HEK293 (cell line): ENCODE data around the gene CDK11A.

Experiments
- CTCF ChIA-PET: fragments of 350-600 bp; formaldehyde crosslinking; extraction: SDS; loops from one replicate; lab custom pipeline; 2021; ENCODE audit warnings: antibody characterized with exemption; lab: Yijun Ruan, JAX
- POLR2A ChIA-PET: fragments of 300-600 bp; formaldehyde crosslinking; extraction: SDS; loops from one replicate; lab custom pipeline; 2020; ENCODE audit warnings: antibody characterized with exemption, inconsistent platforms; lab: Yijun Ruan, JAX
- H3K27ac ChIP-seq: fragments of 200-500 bp; sonication (Bioruptor generic); 2 replicates; pipeline ENCODE4 v1.5.1; 2014; ENCODE audit warnings: low read depth, low read length, control low read depth, inconsistent platforms; ENCODE audit errors: extremely low read depth
- H3K36me3 ChIP-seq, 2 experiments: fragments of 200-500 bp in 1 of 2; sonication (Bioruptor generic) in 1 of 2; 1 replicate in 1 of 2; 2 replicates in 1 of 2; pipeline ENCODE4 v1.5.1; 2014 to 2017; ENCODE audit warnings: inconsistent platforms in 2 of 2, low read length in 2 of 2; ENCODE audit not compliant: control insufficient read depth in 2 of 2, insufficient read depth in 1 of 2
- H3K4me1 ChIP-seq: fragments of 200-500 bp; sonication (Bioruptor generic); 2 replicates; pipeline ENCODE4 v1.5.1; 2014; ENCODE audit warnings: mild to moderate bottlenecking, low read length, inconsistent platforms; ENCODE audit not compliant: control insufficient read depth, insufficient read depth
- H3K4me3 ChIP-seq: 2 replicates; pipeline ENCODE4 v1.5.1; 2011; ENCODE audit warnings: low read depth, mild to moderate bottlenecking, control low read depth, low read length, moderate library complexity
- H3K9me3 ChIP-seq: fragments of 200-500 bp; sonication (Bioruptor generic); 2 replicates; pipeline ENCODE4 v1.5.1; 2014; ENCODE audit warnings: low read depth, low read length, inconsistent platforms; ENCODE audit not compliant: control insufficient read depth, insufficient read depth
- GLI4 ChIP-seq: fragments of 450-650 bp; formaldehyde crosslinking; IDR thresholded peaks from 2 replicates; pipeline ENCODE4 v1.5.1; 2016; ENCODE audit warnings: missing biosample characterization, missing genetic modification characterization
- MEIS1 ChIP-seq: sonication (generic); formaldehyde crosslinking; IDR thresholded peaks from 2 replicates; pipeline ENCODE4 v1.8.1; 2022; ENCODE audit warnings: missing genetic modification reagents, mild to moderate bottlenecking, borderline replicate concordance
- OSR2 ChIP-seq: fragments of 450-650 bp; formaldehyde crosslinking; IDR thresholded peaks from 2 replicates; pipeline ENCODE4 v1.5.1; 2016; ENCODE audit warnings: missing biosample characterization, missing genetic modification characterization
- SALL2 ChIP-seq: fragments of 450-650 bp; formaldehyde crosslinking; IDR thresholded peaks from 2 replicates; pipeline ENCODE4 v1.5.0; 2017; ENCODE audit warnings: missing biosample characterization, mild to moderate bottlenecking, missing genetic modification characterization, borderline replicate concordance
- ZBTB48 ChIP-seq: fragments of 450-650 bp; formaldehyde crosslinking; IDR thresholded peaks from 2 replicates; pipeline ENCODE4 v1.5.1; 2016; ENCODE audit warnings: missing biosample characterization, missing genetic modification characterization
- ZIC2 ChIP-seq: fragments of 450-650 bp; formaldehyde crosslinking; IDR thresholded peaks from 2 replicates; pipeline ENCODE4 v1.5.1; 2016; ENCODE audit warnings: missing biosample characterization, missing genetic modification characterization
- ZNF169 ChIP-seq: fragments of 450-650 bp; formaldehyde crosslinking; IDR thresholded peaks from 2 replicates; pipeline ENCODE4 v1.5.1; 2016; ENCODE audit warnings: missing biosample characterization, missing genetic modification characterization
- ZNF24 ChIP-seq: fragments of 450-650 bp; formaldehyde crosslinking; IDR thresholded peaks from 2 replicates; pipeline ENCODE4 v1.5.1; 2016; ENCODE audit warnings: missing biosample characterization, missing genetic modification characterization
- ZNF433 ChIP-seq: fragments of 450-650 bp; formaldehyde crosslinking; IDR thresholded peaks from 2 replicates; pipeline ENCODE4 v1.5.1; 2016; ENCODE audit warnings: missing biosample characterization, missing genetic modification characterization, low read depth
- ZNF510 ChIP-seq: fragments of 450-650 bp; formaldehyde crosslinking; IDR thresholded peaks from 2 replicates; pipeline ENCODE4 v1.5.1; 2018; ENCODE audit warnings: mild to moderate bottlenecking, missing genetic modification characterization, missing biosample characterization; ENCODE audit not compliant: insufficient replicate concordance
- ZNF585B ChIP-seq: fragments of 450-650 bp; formaldehyde crosslinking; IDR thresholded peaks from 2 replicates; pipeline ENCODE4 v1.5.1; 2016; ENCODE audit warnings: missing biosample characterization, missing genetic modification characterization
- ZNF610 ChIP-seq: fragments of 450-650 bp; formaldehyde crosslinking; IDR thresholded peaks from 2 replicates; pipeline ENCODE4 v1.5.1; 2016; ENCODE audit warnings: missing biosample characterization, missing genetic modification characterization, borderline replicate concordance
- ZNF626 ChIP-seq: fragments of 450-650 bp; sonication (Bioruptor Pico); formaldehyde crosslinking; IDR thresholded peaks from 2 replicates; pipeline ENCODE4 v1.5.1; 2018; ENCODE audit warnings: missing biosample characterization, missing genetic modification characterization, inconsistent platforms
- ZNF701 ChIP-seq: fragments of 450-650 bp; formaldehyde crosslinking; IDR thresholded peaks from 2 replicates; pipeline ENCODE4 v1.5.1; 2016; ENCODE audit warnings: missing biosample characterization, missing genetic modification characterization
- ZNF747 ChIP-seq: fragments of 450-650 bp; formaldehyde crosslinking; IDR thresholded peaks from 2 replicates; pipeline ENCODE4 v1.5.1; 2016; ENCODE audit warnings: missing biosample characterization, missing genetic modification characterization
- ZNF776 ChIP-seq: fragments of 450-650 bp; formaldehyde crosslinking; IDR thresholded peaks from 2 replicates; pipeline ENCODE4 v1.5.0; 2017; ENCODE audit warnings: missing biosample characterization, missing genetic modification characterization, borderline replicate concordance
- TF ChIP-seq, protein P1 (sequence below): fragments of 450-650 bp; formaldehyde crosslinking; IDR thresholded peaks from 2 replicates; pipeline ENCODE4 v1.5.1; 2016; ENCODE audit warnings: missing biosample characterization, missing genetic modification characterization
- TF ChIP-seq, protein P2 (sequence below): fragments of 450-650 bp; formaldehyde crosslinking; IDR thresholded peaks from 2 replicates; pipeline ENCODE4 v1.5.1; 2016; ENCODE audit warnings: missing biosample characterization, missing genetic modification characterization
- TF ChIP-seq, protein P3 (sequence below): fragments of 450-650 bp; formaldehyde crosslinking; IDR thresholded peaks from 2 replicates; pipeline ENCODE4 v1.5.1; 2016; ENCODE audit warnings: missing biosample characterization, missing genetic modification characterization

Gene CDK11A

DNA sequence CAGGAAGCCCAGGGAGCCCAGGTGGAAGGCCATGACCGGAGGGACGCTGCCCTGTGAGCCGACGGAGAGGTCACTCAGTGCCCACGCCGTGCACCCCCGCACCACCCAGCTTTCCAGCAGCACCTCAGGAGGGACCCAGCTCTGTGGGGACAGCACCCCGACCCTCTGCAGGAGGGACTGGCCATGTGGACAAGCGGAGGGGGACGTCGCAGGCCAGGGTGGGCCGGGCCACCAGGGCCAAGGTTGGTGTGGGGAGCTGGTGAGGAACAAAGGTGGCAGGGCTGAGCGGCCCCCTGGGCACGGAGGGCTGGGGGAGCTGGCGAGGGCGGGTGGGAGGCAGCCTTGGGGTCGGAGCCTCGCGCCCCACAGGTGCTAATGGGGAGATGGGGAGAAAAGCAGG lies 31.3 kb upstream of the CDK11A start:
- Histone ChIP-seq H3K36me3 (peaks cover 0 to 84% of the 10 kb centered on the region in 2 experiments; a peak in 2 of 3 replicates), H3K4me3 (no peak overlapping the region), H3K9me3 (no peaks in the 10 kb centered on the region), H3K4me1 (no peaks in the 10 kb centered on the region), H3K27ac (no peak overlapping the region)
- POLR2A ChIA-PET = no interaction called here
- CTCF ChIA-PET = no interaction called here
- TF ChIP-seq, protein P1, sequence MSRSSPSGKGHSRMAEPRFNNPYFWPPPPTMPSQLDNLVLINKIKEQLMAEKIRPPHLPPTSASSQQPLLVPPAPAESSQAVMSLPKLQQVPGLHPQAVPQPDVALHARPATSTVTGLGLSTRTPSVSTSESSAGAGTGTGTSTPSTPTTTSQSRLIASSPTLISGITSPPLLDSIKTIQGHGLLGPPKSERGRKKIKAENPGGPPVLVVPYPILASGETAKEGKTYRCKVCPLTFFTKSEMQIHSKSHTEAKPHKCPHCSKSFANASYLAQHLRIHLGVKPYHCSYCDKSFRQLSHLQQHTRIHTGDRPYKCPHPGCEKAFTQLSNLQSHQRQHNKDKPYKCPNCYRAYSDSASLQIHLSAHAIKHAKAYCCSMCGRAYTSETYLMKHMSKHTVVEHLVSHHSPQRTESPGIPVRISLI (tag by site-specific recombination) = no peak
- TF ChIP-seq SALL2 (tag by site-specific recombination) = no peak
- TF ChIP-seq, protein P2, sequence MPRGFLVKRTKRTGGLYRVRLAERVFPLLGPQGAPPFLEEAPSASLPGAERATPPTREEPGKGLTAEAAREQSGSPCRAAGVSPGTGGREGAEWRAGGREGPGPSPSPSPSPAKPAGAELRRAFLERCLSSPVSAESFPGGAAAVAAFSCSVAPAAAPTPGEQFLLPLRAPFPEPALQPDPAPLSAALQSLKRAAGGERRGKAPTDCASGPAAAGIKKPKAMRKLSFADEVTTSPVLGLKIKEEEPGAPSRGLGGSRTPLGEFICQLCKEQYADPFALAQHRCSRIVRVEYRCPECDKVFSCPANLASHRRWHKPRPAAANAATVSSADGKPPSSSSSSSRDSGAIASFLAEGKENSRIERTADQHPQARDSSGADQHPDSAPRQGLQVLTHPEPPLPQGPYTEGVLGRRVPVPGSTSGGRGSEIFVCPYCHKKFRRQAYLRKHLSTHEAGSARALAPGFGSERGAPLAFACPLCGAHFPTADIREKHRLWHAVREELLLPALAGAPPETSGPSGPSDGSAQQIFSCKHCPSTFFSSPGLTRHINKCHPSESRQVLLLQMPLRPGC (tag by site-specific recombination) = no peak
- no peak for TF ChIP-seq MEIS1 (CRISPR knock-in tag)
- no peak for TF ChIP-seq GLI4 (tag by site-specific recombination)
- no peak for TF ChIP-seq ZNF169
- no peak for TF ChIP-seq ZNF701 (tag by site-specific recombination)
- no peak for TF ChIP-seq ZBTB48 (tag by site-specific recombination)
- no peak for TF ChIP-seq ZNF776 (tag by site-specific recombination)
- no peak for TF ChIP-seq ZNF610
- TF ChIP-seq OSR2 (tag by site-specific recombination) = no peak

DNA sequence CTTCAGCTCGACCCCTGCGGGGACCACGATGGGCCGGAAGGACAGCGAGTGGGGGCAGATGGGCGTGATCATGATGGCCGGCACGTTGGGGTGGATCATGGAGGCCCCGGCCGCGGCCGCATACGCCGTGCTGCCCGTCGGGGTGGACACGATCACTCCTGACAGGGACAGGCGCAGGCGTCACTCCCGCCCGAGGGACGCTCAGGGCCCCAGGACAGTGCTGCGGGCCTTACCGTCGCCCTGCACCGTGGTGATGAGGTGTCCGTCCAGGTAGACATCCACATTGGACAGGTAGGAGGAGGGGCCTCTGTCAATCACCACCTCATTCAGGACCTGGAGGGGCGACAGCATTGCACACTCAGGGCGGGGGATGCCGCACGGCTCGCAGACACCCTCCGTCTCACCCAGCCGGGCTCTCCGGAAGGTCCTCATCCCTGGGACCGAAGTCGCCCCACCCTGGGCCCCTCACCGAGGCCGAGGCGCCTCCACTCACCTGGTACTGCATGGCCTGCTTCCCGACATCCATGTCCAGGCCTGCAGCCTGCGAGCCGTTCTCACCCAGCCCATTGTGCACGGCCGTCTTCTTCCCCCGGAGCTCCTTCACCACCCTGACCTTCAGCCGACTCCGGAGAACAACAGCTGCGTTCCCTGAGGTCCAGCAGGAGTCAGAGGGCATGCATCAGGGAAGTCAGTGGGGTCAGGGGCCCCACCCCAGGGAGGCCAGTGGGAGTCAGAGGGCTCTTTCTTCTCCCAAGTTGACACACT lies 30.1 kb upstream of the CDK11A start:
- H3K9me3 ChIP-seq = no peaks in the 10 kb centered on the region
- POLR2A ChIA-PET = no interaction called here
- no peaks in the 10 kb centered on the region for H3K4me1 ChIP-seq
- H3K4me3 ChIP-seq = no peak overlapping the region
- CTCF ChIA-PET = interaction anchor here (0.7 kb wide), 1 partner anchor 128 kb away, joined by 3 read pairs; no protein-coding TSS in a partner anchor
- H3K36me3 ChIP-seq = peaks cover 0 to 72% of the 10 kb centered on the region in 2 experiments; a peak in 2 of 3 replicates
- TF ChIP-seq ZNF433 (tag by site-specific recombination) (no peak), ZNF626 (tag by site-specific recombination) (no peak)
- TF ChIP-seq, protein P3, sequence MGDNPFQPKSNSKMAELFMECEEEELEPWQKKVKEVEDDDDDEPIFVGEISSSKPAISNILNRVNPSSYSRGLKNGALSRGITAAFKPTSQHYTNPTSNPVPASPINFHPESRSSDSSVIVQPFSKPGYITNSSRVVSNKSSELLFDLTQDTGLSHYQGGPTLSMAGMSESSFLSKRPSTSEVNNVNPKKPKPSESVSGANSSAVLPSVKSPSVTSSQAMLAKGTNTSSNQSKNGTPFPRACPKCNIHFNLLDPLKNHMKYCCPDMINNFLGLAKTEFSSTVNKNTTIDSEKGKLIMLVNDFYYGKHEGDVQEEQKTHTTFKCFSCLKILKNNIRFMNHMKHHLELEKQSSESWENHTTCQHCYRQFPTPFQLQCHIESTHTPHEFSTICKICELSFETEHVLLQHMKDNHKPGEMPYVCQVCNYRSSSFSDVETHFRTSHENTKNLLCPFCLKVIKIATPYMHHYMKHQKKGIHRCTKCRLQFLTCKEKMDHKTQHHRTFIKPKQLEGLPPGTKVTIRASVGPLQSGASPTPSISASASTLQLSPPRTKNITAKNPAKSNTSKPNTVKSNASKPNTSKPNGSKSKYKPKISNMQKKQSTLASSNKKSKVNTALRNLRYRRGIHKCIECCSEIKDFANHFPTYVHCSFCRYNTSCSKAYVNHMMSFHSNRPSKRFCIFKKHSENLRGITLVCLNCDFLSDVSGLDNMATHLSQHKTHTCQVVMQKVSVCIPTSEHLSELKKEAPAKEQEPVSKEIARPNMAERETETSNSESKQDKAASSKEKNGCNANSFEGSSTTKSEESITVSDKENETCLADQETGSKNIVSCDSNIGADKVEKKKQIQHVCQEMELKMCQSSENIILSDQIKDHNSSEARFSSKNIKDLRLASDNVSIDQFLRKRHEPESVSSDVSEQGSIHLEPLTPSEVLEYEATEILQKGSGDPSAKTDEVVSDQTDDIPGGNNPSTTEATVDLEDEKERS = no peak
- no peak overlapping the region for H3K27ac ChIP-seq

DNA sequence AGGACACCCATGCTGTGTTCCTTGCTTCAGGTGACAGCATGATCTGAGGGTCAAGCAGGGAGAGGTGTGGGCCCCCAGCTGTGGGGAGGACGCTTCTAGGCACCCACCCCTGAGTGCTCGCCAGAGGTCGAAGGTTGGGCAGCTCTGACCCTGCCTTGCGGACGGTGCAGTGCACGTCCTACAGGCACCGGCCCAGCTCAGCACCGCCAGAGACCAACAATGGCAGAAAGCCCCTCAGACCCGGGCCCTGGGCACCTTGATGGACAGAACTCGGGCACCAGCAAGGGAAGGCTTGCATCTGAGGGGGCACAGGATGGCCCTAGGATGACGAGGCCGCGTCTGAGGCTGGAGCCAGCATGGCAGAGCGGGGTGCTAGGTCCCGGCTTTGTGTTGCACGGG lies 29.4 kb upstream of the CDK11A start:
- CTCF ChIA-PET = no interaction called here
- H3K27ac ChIP-seq = no peak overlapping the region
- H3K4me3 ChIP-seq = no peak overlapping the region
- H3K36me3 ChIP-seq = peaks cover 0 to 66% of the 10 kb centered on the region in 2 experiments; a peak in 2 of 3 replicates
- POLR2A ChIA-PET = no interaction called here
- H3K9me3 ChIP-seq = no peaks in the 10 kb centered on the region
- H3K4me1 ChIP-seq = no peaks in the 10 kb centered on the region
- TF ChIP-seq ZNF747 (tag by site-specific recombination) (no peak), ZIC2 (tag by site-specific recombination) (0 out of 2 replicates have a peak, but pooled peaks have one; percentile 11), ZNF24 (tag by site-specific recombination) (no peak), ZNF510 (tag by site-specific recombination) (no peak), ZNF585B (tag by site-specific recombination) (no peak)
- TF ChIP-seq, all 188 proteins: peak for 1
